Mammary epithelial cell (primary cell): Measurements from ENCODE around the gene TSPO2.

ENCODE experiments used
- EZH2 ChIP-seq: IDR thresholded peaks from 2 replicates; pipeline ENCODE4 v1.6.1; 2012; ENCODE audit warnings: low read length, inconsistent platforms, borderline replicate concordance
- TF ChIP-seq, protein P1 (sequence below), 2 donors: IDR thresholded peaks in 1 of 2; conservative IDR thresholded peaks in 1 of 2; 2 replicates each; pipeline ENCODE4 v1.5.1; 2011 to 2012; ENCODE audit warnings: inconsistent platforms in 2 of 2, low read length in 2 of 2, mild to moderate bottlenecking in 2 of 2, control low read depth in 1 of 2, low read depth in 1 of 2; ENCODE audit not compliant: insufficient read depth in 1 of 2; ENCODE audit errors: extremely low read depth in 1 of 2

DNA sequence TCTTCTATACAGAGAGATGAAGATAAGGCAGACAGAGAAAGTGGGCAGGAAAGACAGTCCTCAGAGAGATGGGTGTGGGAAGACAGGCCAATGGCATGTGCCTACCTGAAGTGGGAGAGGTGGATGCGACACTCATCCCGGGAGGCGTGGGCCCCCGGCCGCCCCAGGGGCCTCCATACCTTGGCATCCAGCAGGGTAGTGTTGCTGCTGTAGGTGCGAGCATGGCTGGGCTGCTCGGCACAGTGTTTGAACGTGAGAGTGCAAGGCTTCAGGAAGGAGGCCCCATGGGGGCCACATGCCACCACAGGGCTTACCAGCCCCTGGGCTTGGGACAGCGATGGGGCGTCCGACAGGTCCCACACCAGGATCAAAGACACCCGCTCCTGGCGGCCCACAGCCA lies 8.5 kb upstream of the TSPO2 start:
- TF ChIP-seq EZH2, result no peak
- TF ChIP-seq, protein P1, sequence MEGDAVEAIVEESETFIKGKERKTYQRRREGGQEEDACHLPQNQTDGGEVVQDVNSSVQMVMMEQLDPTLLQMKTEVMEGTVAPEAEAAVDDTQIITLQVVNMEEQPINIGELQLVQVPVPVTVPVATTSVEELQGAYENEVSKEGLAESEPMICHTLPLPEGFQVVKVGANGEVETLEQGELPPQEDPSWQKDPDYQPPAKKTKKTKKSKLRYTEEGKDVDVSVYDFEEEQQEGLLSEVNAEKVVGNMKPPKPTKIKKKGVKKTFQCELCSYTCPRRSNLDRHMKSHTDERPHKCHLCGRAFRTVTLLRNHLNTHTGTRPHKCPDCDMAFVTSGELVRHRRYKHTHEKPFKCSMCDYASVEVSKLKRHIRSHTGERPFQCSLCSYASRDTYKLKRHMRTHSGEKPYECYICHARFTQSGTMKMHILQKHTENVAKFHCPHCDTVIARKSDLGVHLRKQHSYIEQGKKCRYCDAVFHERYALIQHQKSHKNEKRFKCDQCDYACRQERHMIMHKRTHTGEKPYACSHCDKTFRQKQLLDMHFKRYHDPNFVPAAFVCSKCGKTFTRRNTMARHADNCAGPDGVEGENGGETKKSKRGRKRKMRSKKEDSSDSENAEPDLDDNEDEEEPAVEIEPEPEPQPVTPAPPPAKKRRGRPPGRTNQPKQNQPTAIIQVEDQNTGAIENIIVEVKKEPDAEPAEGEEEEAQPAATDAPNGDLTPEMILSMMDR (conservative IDR thresholded peaks at IDR 0.05 in 1 of 2, IDR thresholded peaks at IDR 0.05 in 1 of 2; ENCODE audit: extremely low read depth in 1 of 2, insufficient read depth in 1 of 2, low read depth in 1 of 2, low read length in 2 of 2), result no peak
